HepG2 (cell line): ENCODE data around the gene NOL12. TPM values are rescaled to one million over a fixed set of nuclear protein-coding genes. Genes with fewer than 3 reads are reported as not detected.

ENCODE experiments used
- AFF4 ChIP-seq: sonication (generic); formaldehyde crosslinking; IDR thresholded peaks from 2 replicates; pipeline ENCODE4 v1.4.0; 2020; ENCODE audit warnings: missing genetic modification reagents
- AGO2 ChIP-seq: fragments of 200-400 bp; formaldehyde crosslinking; optimal IDR thresholded peaks from 2 replicates; pipeline ENCODE3; 2017; ENCODE audit warnings: mild to moderate bottlenecking, low read depth, low read length, moderate library complexity
- AHDC1 ChIP-seq: sonication (generic); formaldehyde crosslinking; IDR thresholded peaks from 2 replicates; pipeline ENCODE4 v1.5.1; 2020; ENCODE audit warnings: mild to moderate bottlenecking, missing genetic modification reagents, borderline replicate concordance
- ATF2 ChIP-seq: sonication (generic); formaldehyde crosslinking; IDR thresholded peaks from 2 replicates; pipeline ENCODE4 v1.4.0; 2020; ENCODE audit warnings: missing genetic modification reagents
- ATF6 ChIP-seq: sonication (generic); formaldehyde crosslinking; conservative IDR thresholded peaks from 2 replicates; pipeline ENCODE4 v1.4.0; 2020; ENCODE audit warnings: missing genetic modification reagents
- GMEB1 ChIP-seq: sonication (generic); formaldehyde crosslinking; IDR thresholded peaks from 2 replicates; pipeline ENCODE4 v1.5.1; 2020; ENCODE audit warnings: missing genetic modification reagents, mild to moderate bottlenecking, borderline replicate concordance
- KLF11 ChIP-seq: IDR thresholded peaks from 2 replicates; pipeline ENCODE4 v1.6.1; 2016; ENCODE audit warnings: missing compliant biosample characterization
- NKX3-1 ChIP-seq: sonication (generic); formaldehyde crosslinking; IDR thresholded peaks from 2 replicates; pipeline ENCODE4 v1.5.0; 2020; ENCODE audit warnings: missing genetic modification reagents
- RORA ChIP-seq: sonication (generic); formaldehyde crosslinking; IDR thresholded peaks from 2 replicates; pipeline ENCODE4 v1.5.0; 2020; ENCODE audit warnings: mild to moderate bottlenecking, missing genetic modification reagents, moderate library complexity
- STAG1 ChIP-seq: sonication (generic); formaldehyde crosslinking; IDR thresholded peaks from 2 replicates; pipeline ENCODE4 v1.4.0; 2020; ENCODE audit warnings: missing genetic modification reagents
- ZNF264 ChIP-seq: sonication (generic); formaldehyde crosslinking; IDR thresholded peaks from 2 replicates; pipeline ENCODE4 v1.4.0; 2020; ENCODE audit warnings: missing genetic modification reagents
- ZNF331 ChIP-seq: sonication (generic); formaldehyde crosslinking; IDR thresholded peaks from 2 replicates; pipeline ENCODE4 v1.4.0; 2020; ENCODE audit warnings: missing genetic modification reagents
- ZNF510 ChIP-seq: sonication (generic); formaldehyde crosslinking; IDR thresholded peaks from 2 replicates; pipeline ENCODE4 v1.4.0; 2020; ENCODE audit warnings: low read depth, mild to moderate bottlenecking, missing genetic modification reagents
- ZNF773 ChIP-seq: sonication (generic); formaldehyde crosslinking; IDR thresholded peaks from 2 replicates; pipeline ENCODE4 v1.4.0; 2020; ENCODE audit warnings: missing genetic modification reagents, borderline replicate concordance
- polyA plus RNA-seq, 8 experiments: library from polyadenylated mRNA; depleted of rRNA in 3 of 8; stranded (reverse) in 7 of 8; unstranded in 1 of 8; fragments of >200 nt; fragmentation: Illumina TruSeq in 4 of 8; extraction: Trizol in 4 of 8; gene quantifications; 2 replicates each; pipeline versions ENCODE4 v1.2.1 to v1.2.3, GENCODE V29; 2011 to 2016; ENCODE audit warnings: low read depth in 4 of 8, missing spikeins in 1 of 8, mixed read lengths in 1 of 8; ENCODE audit not compliant: insufficient read depth in 1 of 8
- total RNA-seq, 5 experiments: library from RNA; depleted of rRNA; stranded (reverse); fragments of >200 nt; fragmentation: Illumina TruSeq; extraction: Trizol; gene quantifications; 2 replicates each; pipeline ENCODE4 v1.2.3, GENCODE V29; 2016; ENCODE audit warnings: low read depth in 1 of 5

Gene NOL12
- total and polyA plus RNA-seq, 2 of the 13 experiments (the other 11 are each of a cell fraction or from before 2014, with no cell fraction given): 14.3 to 31.4 TPM

- peak; percentile 31 for TF ChIP-seq STAG1 (CRISPR knock-in tag)
- TF ChIP-seq AGO2: no peak
- TF ChIP-seq ATF2 (CRISPR knock-in tag): no peak
- TF ChIP-seq ATF6 (CRISPR knock-in tag): no peak
- no peak for TF ChIP-seq KLF11 (CRISPR knock-in tag)
- TF ChIP-seq NKX3-1: no peak
- no peak for TF ChIP-seq ZNF264 (CRISPR knock-in tag)
- no peak for TF ChIP-seq RORA (CRISPR knock-in tag)
- TF ChIP-seq GMEB1 (CRISPR knock-in tag): 0 out of 2 replicates have a peak, but pooled peaks have one; percentile 27
- no peak for TF ChIP-seq AHDC1
- TF ChIP-seq AFF4 (CRISPR knock-in tag): no peak
- no peak for TF ChIP-seq ZNF773
- TF ChIP-seq ZNF331 (CRISPR knock-in tag): no peak
- 0 out of 2 replicates have a peak, but pooled peaks have one; percentile 10 for TF ChIP-seq ZNF510 (CRISPR knock-in tag)
Observed at GRCh38 chr22:37638391-37639069, 47.6 kb upstream of the NOL12 start (continued).
